GM12878 (cell line): Measurements from ENCODE around the gene SERPINB4. TPM values are rescaled to one million over a fixed set of nuclear protein-coding genes. Genes with fewer than 3 reads are reported as not detected.

Experiments
- ATAC-seq: fragments of 200-7000 bp; cut with Tn5 transposase; 3 replicates; pipeline ENCODE4 v1.9.1; 2020; ENCODE audit warnings: mild to moderate bottlenecking, moderate library complexity
- BruUV-seq: library from RNA; stranded (reverse); fragments of 400-500 nt; replicated peaks from 2 replicates; lab custom pipeline; 2021; lab: Mats Ljungman, UMichigan
- CTCF ChIA-PET: fragments of 300-600 bp; sonication (Branson Sonifier 250); formaldehyde crosslinking; extraction: SDS; loops from one replicate; lab custom pipeline; 2021; ENCODE audit warnings: inconsistent platforms; lab: Yijun Ruan, JAX
- POLR2A ChIA-PET: fragments of 350-600 bp; formaldehyde crosslinking; extraction: SDS; loops from one replicate; lab custom pipeline; 2021; ENCODE audit warnings: inconsistent platforms; lab: Charles Lee
- RAD21 ChIA-PET: fragments of 300-600 bp; sonication (Branson Sonifier 250); formaldehyde crosslinking; loops from one replicate; lab custom pipeline; 2023; ENCODE audit warnings: antibody characterized with exemption; ENCODE audit not compliant: unreplicated experiment; lab: Charles Lee
- SMC1A ChIA-PET: fragments of 300-600 bp; sonication (Branson Sonifier 250); formaldehyde crosslinking; loops from one replicate; lab custom pipeline; 2023; ENCODE audit not compliant: unreplicated experiment, uncharacterized antibody; lab: Charles Lee
- DNase-seq: peaks from one replicate; pipeline ENCODE4 v3.0.0-alpha.2; 2011; ENCODE audit warnings: low read depth, low spot score
- FAIRE-seq: peaks from 3 replicates; lab custom pipeline; 2011; peaks lifted over from hg19 to GRCh38; lab: Jason Lieb, UNC
- H2AFZ ChIP-seq: 2 replicates; pipeline ENCODE4 v1.6.0; 2011; ENCODE audit warnings: low read depth, low read length, control low read depth; ENCODE audit not compliant: control insufficient read depth
- H3K27ac ChIP-seq: 2 replicates; pipeline ENCODE4 v1.5.1; 2011; ENCODE audit warnings: control low read depth; ENCODE audit not compliant: control insufficient read depth, insufficient read depth
- H3K27me3 ChIP-seq, 2 experiments: replicated peaks in 1 of 2; 2 replicates each; pipeline versions ENCODE4 v1.6.0 to v1.6.1; 2011; ENCODE audit warnings: low read length in 1 of 2; ENCODE audit not compliant: control insufficient read depth in 2 of 2, insufficient read depth in 2 of 2
- H3K36me3 ChIP-seq, 2 experiments: 2 replicates each; pipeline ENCODE4 v1.5.1; 2011; ENCODE audit warnings: low read length in 1 of 2; ENCODE audit not compliant: control insufficient read depth in 2 of 2, insufficient read depth in 2 of 2
- H3K4me1 ChIP-seq: 2 replicates; pipeline ENCODE4 v1.6.1; 2011; ENCODE audit warnings: mild to moderate bottlenecking, low read length, moderate library complexity, mixed read lengths; ENCODE audit not compliant: control insufficient read depth, insufficient read depth
- H3K4me2 ChIP-seq: 2 replicates; pipeline ENCODE4 v1.6.0; 2011; ENCODE audit warnings: control low read depth; ENCODE audit not compliant: control insufficient read depth, insufficient read depth
- H3K4me3 ChIP-seq: fragments of 200-600 bp; sonication (generic); 2 replicates; pipeline ENCODE4 v1.5.1; 2016
- H3K79me2 ChIP-seq: 2 replicates; pipeline ENCODE4 v1.6.0; 2011; ENCODE audit warnings: low read length; ENCODE audit not compliant: control insufficient read depth, insufficient read depth
- H3K9ac ChIP-seq: 2 replicates; pipeline ENCODE4 v1.8.0; 2011; ENCODE audit warnings: low read length, control low read depth, mixed read lengths; ENCODE audit not compliant: control insufficient read depth, insufficient read depth
- H3K9me3 ChIP-seq: replicated peaks from 3 replicates; pipeline ENCODE4 v1.5.1; 2011; ENCODE audit warnings: mild to moderate bottlenecking, low read length; ENCODE audit not compliant: control insufficient read depth, insufficient read depth
- H4K20me1 ChIP-seq: 2 replicates; pipeline ENCODE4 v1.6.0; 2011; ENCODE audit not compliant: control insufficient read depth, insufficient read depth
- LARP7 ChIP-seq: fragments of 450-650 bp; IDR thresholded peaks from 2 replicates; pipeline ENCODE4 v1.6.1; 2017; ENCODE audit warnings: mild to moderate bottlenecking
- SMAD1 ChIP-seq: fragments of 450-650 bp; IDR thresholded peaks from 2 replicates; pipeline ENCODE4 v1.6.1; 2018; ENCODE audit warnings: mild to moderate bottlenecking, low read depth; ENCODE audit not compliant: partially characterized antibody
- TCF12 ChIP-seq: IDR thresholded peaks from 2 replicates; pipeline ENCODE4 v1.6.1; 2011; ENCODE audit warnings: low read depth, mild to moderate bottlenecking, low read length
- WRNIP1 ChIP-seq: IDR thresholded peaks from 2 replicates; pipeline ENCODE4 v1.6.1; 2011; ENCODE audit warnings: low read depth, low read length, improper control_type of control experiment, borderline replicate concordance
- WGBS: methylation state at CpG from one replicate; pipeline ENCODE4 v1.1.6; 2016; ENCODE audit warnings: low lambda C conversion rate; ENCODE audit not compliant: insufficient replicate concordance, insufficient coverage; ENCODE audit errors: missing lambda C conversion rate; 5-methylcytosine and 5-hydroxymethylcytosine counted together
- in situ Hi-C: fragments of 300-500 bp; cut with MboI; formaldehyde crosslinking; loops from 9 replicates; pipeline ENCODE4 v1.14.3; 2018; ENCODE audit warnings: mixed read lengths
- intact Hi-C: fragments of 100-400 bp; cut with micrococcal nuclease; formaldehyde crosslinking; loops from one replicate; pipeline ENCODE4 v1.14.2; 2022; ENCODE audit not compliant: unreplicated experiment
- polyA plus RNA-seq, 11 experiments: library from polyadenylated mRNA; depleted of rRNA in 4 of 11; unstranded in 6 of 11; stranded (reverse) in 5 of 11; fragments of >200 nt; fragmentation: Nextera tagmentation in 4 of 11; fragmentation: Illumina TruSeq in 1 of 11; extraction: Ambion mirVana in 4 of 11; extraction: Trizol in 1 of 11; gene quantifications; 1 replicate in 1 of 11; 2 replicates in 10 of 11; pipeline versions ENCODE4 v1.2.1 to v1.2.3, GENCODE V29; 2011 to 2016; ENCODE audit warnings: inconsistent platforms in 2 of 11, missing spikeins in 2 of 11, low read depth in 1 of 11
- total RNA-seq, 4 experiments: library from RNA; depleted of rRNA in 3 of 4; stranded (reverse); fragments of >200 nt in 3 of 4; fragmentation: Illumina TruSeq in 1 of 4; extraction: Trizol in 1 of 4; gene quantifications; 2 replicates each; pipeline versions ENCODE4 v1.2.1 to v1.2.3, GENCODE V29; 2013 to 2021
- TF ChIP-seq, protein P1 (sequence below): IDR thresholded peaks from 2 replicates; pipeline ENCODE4 v1.6.1; 2012; ENCODE audit warnings: low read depth, low read length, improper control_type of control experiment
- TF ChIP-seq, protein P2 (sequence below): fragments of 450-650 bp; IDR thresholded peaks from 2 replicates; pipeline ENCODE4 v1.6.1; 2017; ENCODE audit warnings: mild to moderate bottlenecking

SERPINB4 gene
- total and polyA plus RNA-seq, 10 of the 15 experiments (the other 5 are each of a cell fraction or from before 2014, with no cell fraction given), result not detected

DNA sequence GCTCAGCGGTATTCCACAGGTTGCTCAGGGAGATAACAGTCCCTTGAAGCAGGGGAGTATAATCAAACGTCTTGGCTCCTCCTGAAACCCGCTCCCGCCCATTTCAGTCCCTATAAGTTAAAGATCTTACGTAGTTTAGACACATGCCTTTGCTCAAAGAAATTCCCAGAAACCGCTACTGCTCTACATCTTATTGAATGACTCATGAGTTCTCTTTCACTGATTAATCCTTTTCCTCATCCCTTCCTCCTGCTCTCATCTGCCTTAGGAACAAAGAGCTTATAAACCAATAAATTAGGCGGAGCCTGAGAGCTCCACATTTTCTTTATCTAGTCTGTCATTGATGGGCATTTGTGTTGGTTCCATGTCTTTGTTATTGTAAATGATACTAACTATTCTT is 4.2 kb upstream of the SERPINB4 start:
- no peak overlapping the region for H3K4me2 ChIP-seq
- no peaks in the 10 kb centered on the region for H4K20me1 ChIP-seq
- CTCF ChIA-PET, result no interaction called here
- H3K27ac ChIP-seq, result no peak overlapping the region
- no peaks in the 10 kb centered on the region for H3K79me2 ChIP-seq
- H2AFZ ChIP-seq, result no peak overlapping the region
- H3K9ac ChIP-seq, result no peak overlapping the region
- FAIRE-seq, result no peak
- no peak for ATAC-seq
- DNase-seq, result no peak
- no peaks in the 10 kb centered on the region for H3K9me3 ChIP-seq
- TF ChIP-seq SMAD1 (no peak), LARP7 (no peak), WRNIP1 (no peak), TCF12 (no peak)
- TF ChIP-seq, protein P1, sequence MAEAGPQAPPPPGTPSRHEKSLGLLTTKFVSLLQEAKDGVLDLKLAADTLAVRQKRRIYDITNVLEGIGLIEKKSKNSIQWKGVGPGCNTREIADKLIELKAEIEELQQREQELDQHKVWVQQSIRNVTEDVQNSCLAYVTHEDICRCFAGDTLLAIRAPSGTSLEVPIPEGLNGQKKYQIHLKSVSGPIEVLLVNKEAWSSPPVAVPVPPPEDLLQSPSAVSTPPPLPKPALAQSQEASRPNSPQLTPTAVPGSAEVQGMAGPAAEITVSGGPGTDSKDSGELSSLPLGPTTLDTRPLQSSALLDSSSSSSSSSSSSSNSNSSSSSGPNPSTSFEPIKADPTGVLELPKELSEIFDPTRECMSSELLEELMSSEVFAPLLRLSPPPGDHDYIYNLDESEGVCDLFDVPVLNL, result no peak
- TF ChIP-seq, protein P2, sequence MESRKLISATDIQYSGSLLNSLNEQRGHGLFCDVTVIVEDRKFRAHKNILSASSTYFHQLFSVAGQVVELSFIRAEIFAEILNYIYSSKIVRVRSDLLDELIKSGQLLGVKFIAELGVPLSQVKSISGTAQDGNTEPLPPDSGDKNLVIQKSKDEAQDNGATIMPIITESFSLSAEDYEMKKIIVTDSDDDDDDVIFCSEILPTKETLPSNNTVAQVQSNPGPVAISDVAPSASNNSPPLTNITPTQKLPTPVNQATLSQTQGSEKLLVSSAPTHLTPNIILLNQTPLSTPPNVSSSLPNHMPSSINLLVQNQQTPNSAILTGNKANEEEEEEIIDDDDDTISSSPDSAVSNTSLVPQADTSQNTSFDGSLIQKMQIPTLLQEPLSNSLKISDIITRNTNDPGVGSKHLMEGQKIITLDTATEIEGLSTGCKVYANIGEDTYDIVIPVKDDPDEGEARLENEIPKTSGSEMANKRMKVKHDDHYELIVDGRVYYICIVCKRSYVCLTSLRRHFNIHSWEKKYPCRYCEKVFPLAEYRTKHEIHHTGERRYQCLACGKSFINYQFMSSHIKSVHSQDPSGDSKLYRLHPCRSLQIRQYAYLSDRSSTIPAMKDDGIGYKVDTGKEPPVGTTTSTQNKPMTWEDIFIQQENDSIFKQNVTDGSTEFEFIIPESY, result no peak
- no TSS peak for BruUV-seq
- H3K36me3 ChIP-seq, result no peaks in the 10 kb centered on the region
- no peaks in the 10 kb centered on the region for H3K27me3 ChIP-seq
- 28% methylated on average over 7 of the region's 7 CpGs for WGBS
- SMC1A ChIA-PET, result no interaction called here
- POLR2A ChIA-PET, result no interaction called here
- intact Hi-C loops (no loop called here), in situ Hi-C loops (no loop called here)
- RAD21 ChIA-PET, result no interaction called here
- no peak overlapping the region for H3K4me3 ChIP-seq
- no peaks in the 10 kb centered on the region for H3K4me1 ChIP-seq
